Peyer's patch (tissue), 4 donors: ENCODE data around the gene HOXC5.

Source experiments
- CTCF ChIP-seq, 6 experiments: fragments of 450-650 bp in 4 of 6; fragments of 200-600 bp in 2 of 6; sonication (generic) in 1 of 6; IDR thresholded peaks; one replicate each; pipeline ENCODE4 v1.5.1; 2017 to 2019; ENCODE audit warnings: antibody characterized with exemption in 6 of 6, mild to moderate bottlenecking in 3 of 6, moderate library complexity in 1 of 6
- POLR2A ChIP-seq, 2 donors: fragments of 450-650 bp; IDR thresholded peaks; one replicate each; pipeline ENCODE4 v1.5.1; 2017; ENCODE audit warnings: antibody characterized with exemption in 2 of 2, mild to moderate bottlenecking in 2 of 2, moderate library complexity in 2 of 2

GRCh38 chr12:53995002-53995377 lies 37.9 kb upstream of the HOXC5 start:
- TF ChIP-seq CTCF (IDR thresholded peaks at IDR 0.05) (no peak), POLR2A (IDR thresholded peaks at IDR 0.05) (no peak)
